Anterior cingulate cortex (tissue), 58 donors: ENCODE results near the gene SGCE.

ENCODE experiments used
- DNase-seq, 58 donors: peaks; one replicate each; lab custom pipeline; 2025; lab: John Stamatoyannopoulos, UW

Gene SGCE

DNA sequence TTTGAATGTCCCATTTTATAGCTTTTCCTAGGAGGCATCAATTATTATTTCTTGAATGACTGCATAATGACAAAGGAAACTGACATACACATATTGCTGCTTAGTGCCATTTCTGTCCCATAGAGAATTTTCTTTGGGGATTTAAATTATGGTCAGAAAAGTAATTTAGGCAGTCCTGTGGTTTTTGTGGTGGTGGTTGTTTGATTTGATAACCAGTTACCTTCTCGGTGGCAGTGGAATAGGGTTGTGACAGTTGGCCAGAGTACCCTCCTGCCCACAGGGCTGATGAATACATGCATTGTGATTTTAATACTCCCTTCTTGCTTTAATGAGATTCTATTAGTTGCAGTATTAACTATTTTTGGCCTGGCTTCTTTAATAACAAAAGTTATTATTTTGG lies 6.6 kb upstream of the SGCE start:
- no peak for DNase-seq

DNA sequence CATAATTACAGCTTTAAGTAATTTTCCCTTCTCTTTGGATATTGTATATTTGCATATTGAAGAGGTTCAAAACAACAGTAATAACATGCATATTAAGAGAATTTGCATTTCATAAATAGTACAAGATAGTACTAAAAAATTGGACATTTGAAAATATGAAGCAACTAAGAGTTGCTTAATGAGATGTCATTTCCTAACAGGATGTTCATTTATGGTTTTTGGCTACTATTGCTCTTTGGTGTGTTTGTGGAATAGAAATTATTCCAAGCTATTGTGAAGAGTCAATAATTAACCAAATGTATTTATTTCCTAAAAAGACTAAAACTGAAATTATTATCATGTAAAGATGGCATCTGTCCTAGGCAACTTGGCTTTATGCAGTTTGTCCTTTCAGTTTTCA lies 4.1 kb upstream of the SGCE start:
- no peak for DNase-seq

DNA sequence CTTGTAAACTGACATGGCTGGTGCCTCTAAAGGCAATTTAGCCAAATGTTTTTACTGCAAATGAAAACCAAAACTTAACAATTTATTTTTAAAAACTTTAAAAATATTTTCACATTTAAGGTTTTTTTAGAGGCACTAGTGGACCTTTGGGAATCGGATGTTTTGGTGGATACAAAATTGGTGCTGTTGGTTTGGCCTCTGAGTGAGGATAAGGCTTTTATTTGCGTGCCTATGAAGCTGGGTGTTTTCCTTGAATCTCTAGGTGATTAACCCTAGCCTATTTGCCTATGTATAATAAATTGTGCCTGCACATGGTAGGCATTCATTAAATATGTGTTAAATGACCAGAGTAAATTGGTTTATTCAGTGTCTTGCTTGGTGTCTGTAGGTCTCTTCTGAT lies 2.9 kb upstream of the SGCE start:
- no peak for DNase-seq

DNA sequence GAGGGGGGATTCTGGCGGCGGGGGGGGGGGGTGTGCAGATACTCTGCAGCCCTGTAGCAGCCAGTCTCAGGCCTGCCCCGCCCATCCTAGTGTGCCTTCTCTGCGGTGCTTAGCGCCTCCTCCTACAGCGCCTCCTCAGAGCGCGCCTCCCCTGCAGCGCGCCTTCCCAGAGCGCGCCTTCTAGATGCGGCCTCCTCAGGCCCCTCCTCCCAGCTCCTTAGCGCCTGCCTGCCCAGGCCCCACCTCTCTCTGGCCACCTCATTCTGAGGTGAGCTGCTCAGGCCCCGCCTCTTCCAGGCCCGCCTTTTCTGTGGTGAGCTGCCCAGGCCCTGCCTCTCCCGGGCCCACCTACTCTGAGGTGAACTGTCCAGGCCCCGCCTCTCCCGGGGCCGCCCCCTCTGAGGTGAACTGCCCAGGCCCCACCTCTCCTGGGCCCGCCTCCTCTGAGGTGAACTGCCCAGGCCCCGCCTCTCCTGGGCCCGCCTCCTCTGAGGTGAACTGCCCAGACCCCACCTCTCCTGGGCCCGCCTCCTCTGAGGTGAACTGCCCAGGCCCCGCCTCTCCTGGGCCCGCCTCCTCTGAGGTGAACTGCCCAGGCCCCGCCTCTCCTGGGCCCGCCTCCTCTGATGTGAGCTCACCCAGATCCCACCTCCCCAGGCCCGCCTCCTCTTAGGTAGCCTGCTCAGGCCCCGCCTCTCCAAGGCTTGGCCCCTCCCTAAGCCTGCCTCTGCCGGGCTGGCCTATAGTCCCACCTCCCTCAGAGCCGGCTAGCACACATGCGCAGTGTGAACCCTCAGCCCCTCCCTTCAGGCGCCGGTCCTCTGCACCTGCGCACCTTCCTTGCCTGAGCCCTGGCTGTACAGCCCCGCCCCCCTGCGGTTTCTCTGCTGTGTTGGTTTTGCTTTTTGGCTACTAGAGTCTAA lies 2.1 kb upstream of the SGCE start:
- peak; percentile 22 to 95 (median 86) for DNase-seq

DNA sequence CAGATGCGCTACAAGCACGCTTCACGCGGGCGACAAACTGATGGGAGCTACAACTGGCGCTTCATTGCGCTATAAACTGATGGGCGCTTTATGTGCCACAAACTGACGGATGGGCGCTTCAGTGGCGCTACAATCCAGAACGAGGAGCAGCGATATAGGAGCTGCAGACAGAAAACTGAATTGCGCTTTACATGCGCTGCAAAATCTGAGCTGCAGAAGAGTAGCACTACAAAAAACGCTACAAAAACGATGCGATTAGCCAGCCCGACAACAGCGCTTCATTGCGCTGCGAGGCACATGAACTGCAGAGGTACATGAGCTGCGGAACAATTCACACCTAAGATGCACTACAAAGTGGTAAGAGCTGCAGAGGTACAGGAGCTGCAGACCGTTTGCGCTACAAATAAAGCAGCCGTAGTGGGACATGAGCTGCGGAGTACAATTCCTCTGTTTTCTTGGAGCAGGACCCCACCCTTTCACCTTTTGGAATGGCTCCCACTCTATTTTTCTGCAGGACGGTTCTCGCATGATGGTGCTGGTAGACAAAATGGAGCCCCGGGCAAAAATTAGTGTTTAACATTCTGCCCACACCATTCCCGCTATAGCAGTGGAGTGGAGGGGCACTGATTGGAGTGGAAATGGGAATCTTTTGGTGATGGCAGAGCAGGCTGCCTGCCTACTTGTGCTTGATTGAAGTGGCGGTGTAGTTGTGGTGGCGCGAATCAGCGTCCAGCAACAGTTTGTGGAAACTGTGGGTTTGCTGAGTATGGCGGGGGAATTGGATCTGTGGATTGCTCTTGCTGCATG lies 1.2 kb upstream of the SGCE start:
- peak in 33 of 58 donors; percentile 6 to 68 (median 23) for DNase-seq

DNA sequence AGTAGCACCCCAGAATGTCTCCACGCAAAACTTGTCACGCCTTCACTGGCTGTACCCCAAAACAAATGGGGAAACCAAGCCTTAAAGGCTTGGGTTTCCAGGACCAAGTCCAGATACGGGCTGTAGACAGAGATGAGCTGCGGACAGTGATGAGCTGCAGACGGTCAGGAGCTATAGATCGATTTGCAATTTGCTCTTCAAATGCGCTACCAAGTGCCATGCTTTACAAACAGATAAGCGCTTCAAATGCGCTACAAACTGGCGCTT lies 658 bp upstream of the SGCE start:
- DNase-seq: peak in 4 of 58 donors; percentile 12 to 50 (median 29)

DNA sequence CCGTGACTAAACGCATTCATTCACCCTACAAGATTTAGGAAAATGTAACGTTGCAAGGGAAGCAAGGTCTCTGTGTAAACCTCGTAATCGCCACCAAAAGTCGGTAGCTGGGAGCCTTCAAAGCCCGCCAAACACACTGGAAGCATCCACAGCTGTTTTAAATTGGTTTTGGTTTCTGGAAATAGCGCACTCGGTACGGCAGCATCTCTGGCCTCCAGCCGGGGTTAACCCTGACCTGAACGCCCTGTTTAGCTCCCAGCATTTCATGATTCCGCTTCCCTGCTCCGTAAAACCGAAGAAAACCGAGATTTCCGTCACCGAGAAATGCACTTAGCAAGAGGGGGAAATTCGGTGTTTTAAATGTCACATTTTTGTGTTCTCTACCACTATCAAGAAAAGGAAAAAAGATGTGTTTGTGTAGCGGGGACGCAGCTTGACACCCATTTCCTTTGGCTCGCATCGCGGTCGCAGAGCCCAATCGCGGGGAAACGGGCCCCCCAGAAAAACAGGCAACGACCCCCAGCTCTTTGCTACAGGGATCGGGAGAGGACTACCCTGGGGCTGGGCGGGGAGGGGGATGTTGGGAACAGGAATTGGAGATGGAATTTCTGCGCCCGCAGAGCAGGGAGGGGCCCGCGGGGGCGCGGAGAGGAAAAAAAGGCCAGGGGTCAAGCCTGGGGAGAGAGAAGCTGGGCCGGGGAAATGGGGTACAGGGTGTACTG lies 646 bp downstream of the SGCE start:
- peak in 32 of 58 donors; percentile 3 to 60 (median 36) for DNase-seq

DNA sequence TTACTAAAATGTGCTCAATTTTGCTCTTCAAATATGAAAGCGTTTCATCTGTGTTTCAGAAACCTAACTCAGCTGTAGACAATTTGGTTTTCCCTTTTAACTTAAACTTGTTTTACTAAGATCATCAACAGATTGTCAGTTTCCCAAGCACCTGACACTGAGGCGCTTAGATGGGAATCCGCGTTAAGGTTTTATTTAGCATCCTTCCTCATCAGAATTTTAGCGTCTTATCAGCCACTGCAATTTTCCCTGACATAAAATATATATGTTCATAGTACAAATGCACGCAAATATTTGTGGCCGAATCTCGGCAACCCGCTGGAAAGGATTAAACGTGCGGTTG lies 1.2 kb downstream of the SGCE start:
- no peak for DNase-seq

DNA sequence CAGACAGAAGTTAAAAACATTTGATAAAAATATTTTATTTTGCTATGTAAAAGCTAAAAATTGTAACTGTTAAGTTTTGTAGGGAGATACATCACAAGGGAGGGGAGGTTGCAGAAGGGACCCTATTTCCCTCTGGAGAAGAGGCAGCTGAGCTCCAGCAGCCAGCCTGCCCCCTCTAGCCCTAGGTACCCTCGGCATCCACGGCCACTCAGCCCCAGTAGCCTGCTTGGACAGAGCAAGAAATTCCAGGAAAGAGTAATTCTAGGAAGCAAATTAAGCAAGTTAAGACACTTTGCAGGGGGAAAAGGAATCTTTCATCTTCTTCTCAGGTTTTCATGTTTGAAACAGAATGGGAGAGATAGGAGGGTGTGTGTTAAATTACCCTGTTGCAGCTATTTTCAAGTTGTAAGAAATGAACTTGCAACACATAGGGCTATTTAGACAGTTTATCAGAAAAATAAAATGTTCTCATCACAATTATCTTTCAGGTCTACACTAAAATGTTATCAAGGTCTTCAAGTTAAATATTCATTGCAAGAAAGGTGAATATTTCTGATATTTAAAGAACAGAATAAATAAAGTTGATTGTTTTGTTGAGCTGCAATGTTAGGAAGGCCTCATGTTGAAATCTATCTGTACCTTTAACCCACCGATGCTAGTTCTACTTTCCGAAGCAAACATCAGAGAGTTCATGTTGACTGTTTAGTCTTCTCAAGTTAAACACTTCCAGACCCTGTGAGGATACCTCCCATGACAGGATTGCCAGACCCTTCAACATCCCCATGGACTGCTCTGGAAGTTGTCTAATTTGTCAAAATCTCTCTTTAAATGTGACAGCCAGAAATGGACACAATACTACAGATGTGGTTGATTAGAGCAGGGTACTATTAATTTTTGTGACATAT lies 5.5 kb downstream of the SGCE start:
- DNase-seq: no peak

DNA sequence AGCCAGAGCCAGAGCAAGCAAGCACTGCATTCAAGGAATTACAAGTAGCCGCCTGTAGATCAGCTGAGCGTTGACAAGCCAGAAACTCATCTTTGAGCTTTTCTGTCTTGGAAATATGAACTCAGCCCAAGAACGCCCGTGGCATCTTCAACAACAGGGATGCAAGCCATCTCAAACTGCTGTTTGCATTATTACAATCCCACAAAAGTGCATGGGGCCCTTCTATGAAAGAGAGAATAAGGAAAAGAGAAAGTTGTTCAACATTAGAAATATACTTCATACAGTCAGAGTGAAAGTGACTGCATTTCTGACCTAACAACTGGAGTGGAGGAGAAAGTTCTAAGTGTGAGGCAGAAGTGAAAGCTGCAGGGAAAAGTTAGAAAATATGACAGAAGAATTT lies 6.5 kb downstream of the SGCE start:
- DNase-seq: peak in 2 of 58 donors; percentile 3 to 5

DNA sequence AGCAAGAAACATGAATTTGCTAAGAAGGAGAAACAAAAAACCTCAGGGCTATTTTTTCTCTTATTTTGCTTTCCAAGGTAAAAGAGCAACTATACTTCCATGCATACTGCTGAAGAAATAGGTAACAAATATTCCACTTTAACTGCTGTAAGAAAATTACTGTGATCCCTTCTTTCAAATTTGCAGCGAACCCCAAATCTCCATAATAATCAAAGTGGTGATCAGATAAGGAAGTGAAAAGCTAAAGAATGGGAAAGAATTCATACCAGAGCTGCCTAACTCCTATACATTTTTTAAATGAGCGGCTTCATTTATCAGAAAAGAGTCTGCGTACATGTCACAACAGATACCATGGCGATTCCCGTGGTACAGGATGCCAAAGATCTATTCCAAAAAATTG lies 7.2 kb downstream of the SGCE start:
- DNase-seq: no peak

DNA sequence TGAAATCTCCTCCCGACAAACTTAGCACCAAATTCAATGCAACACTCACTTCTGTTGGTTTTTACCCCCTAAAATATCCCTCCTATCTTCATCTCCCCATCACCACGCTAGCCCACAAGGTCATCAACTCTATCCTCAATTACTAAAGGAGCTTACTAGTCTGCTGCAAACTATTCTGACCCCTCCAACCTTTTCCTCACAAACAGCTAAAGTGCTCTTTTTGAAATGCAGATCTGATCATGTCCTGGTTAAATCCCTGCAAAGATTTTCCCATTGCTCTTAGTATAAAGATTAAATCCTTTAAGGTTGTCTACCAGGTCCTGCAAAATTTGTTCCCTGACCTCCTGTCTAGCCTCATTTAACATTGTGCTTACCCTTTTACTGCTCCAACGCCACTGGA lies 8.6 kb downstream of the SGCE start:
- no peak for DNase-seq

DNA sequence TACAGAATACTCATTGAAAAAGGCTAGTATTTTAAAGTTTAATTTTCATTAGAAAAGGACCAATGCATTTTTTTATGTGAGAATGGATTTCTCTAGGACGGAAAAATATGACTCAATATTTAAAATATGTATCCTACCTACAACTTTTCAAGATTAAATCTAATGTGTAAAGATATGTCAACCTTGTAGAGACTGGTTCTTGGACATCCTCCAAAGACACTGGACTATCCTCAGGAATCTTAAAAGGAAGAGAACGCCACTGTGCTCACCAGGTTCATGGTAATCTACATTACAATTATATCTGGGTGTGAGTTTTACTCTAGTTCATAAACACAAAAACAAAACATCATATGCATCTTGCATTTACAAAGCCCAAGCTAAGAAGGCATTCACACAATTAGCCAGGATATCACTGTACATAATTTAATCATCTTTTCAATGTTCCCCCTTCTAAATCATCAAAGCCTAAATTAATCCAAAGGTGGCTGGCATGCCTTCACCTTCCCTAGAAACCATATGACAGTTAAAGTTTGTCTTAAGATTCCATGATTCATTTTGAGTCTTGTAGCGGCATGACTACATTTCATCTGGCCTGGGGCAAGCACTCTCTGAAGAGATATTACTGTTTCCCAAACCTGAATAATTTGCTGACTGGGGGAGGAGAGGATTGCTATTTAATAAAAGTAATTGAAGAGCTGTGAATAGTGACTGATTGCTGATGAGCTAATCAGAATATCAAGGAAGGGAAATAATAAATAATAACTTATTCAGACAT lies 12.0 kb downstream of the SGCE start:
- DNase-seq: no peak

DNA sequence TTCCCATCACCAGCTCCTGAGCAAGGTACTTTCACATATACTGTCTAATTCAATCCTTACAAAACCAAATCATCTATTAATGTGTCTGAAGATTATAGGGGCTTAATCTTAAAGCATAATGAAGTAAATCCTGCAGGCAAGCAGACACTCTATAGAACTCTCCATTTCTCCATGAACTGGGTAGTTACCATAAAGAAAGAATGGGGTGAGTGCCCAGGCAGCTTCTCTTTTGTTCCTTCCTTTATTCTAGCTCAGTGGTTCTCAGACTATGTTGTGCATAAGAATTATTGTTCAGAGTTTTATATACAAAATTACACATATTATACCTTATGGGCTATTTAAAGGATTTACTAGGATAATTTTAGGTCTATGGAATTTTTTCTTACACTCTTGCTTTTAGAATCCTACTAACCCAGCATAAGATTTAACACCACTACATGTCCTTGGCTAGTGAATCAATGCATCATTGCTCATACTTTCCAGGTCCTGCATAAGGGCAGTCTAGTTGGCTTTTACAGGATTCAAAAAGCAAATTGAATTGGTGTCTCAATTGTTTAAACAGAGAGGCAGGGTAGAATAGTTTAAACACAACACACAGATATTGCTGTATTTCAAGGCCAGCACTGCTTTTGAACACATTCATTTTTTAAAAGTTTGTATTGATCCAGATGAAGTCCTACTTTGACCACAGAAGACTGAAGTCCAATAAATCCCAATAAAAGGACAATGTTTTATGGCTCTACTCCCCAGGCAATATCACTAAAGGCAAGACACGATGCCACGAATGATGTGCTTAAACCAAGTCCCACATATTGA lies 12.9 kb downstream of the SGCE start:
- no peak for DNase-seq

DNA sequence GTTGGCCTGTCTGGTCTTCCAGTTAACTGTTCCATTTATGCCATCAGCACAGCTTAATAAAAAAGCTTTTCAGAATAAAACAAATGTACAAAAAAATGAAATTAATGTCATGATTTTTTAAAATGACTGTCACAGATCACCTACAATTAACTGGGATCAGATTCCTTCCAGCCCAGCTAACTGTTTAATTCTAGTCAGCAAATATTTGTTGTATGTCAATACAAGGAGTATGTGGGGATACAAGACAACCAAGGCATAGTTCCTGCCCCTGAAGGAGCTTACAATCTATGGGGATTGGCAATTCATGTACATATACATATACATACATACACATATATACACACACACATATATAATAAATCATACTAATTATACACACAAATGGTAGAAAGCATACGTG lies 16.5 kb downstream of the SGCE start:
- DNase-seq: no peak

DNA sequence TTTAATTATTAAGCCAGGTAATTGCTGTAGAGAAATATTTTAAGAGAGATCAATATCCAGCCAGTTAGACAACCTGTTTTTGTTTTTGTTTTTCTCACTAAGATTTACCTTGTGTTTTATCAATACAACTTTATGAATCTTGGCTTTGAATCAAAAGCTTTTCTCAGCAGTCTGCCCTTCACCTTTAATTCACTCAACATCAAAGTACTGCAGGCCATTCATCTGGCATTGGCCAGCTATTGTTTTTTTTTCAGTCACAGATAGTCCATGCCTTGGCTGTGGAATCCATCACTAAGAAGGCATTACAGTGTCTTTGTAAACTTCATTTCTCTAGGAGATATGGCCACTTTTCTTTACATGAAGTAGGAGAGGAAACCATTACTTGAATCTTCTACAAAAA lies 20.2 kb downstream of the SGCE start:
- DNase-seq: no peak

DNA sequence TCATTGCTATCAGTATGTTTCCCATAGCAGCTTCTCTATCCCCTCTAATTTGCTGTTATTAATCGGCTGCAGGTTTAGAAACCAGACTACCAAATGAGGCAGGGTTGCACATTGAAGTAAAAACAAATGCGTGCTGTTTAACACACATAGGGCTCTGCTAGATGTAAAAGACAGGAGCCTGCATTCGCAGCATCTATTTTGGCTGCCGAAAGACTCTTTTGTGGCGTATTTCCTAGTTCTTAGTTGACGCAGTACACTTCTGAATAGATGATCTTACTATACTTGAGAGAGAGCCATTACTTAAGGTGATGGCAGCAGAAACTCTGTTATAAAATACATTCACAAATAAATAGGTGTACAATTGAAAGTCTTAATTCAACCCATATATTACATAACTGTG lies 21.4 kb downstream of the SGCE start:
- DNase-seq: no peak

DNA sequence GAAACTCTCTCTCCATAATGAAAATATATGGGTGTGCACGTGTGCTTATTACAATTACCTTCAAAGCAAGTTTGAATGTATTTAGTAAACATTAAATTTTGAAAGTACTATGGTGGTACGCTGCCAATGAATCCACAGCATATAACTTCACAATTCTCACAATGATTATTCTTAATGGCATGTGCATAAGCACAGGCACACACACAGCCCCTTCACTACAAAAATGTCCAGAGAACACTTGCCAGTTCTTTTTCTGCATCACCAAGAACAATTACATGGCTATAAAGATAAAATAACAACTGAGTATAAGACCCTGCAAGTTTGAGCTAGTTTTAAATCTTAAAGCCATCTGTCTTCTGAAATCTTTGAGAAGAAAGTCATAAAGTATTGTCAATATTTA lies 22.2 kb downstream of the SGCE start:
- DNase-seq: no peak

DNA sequence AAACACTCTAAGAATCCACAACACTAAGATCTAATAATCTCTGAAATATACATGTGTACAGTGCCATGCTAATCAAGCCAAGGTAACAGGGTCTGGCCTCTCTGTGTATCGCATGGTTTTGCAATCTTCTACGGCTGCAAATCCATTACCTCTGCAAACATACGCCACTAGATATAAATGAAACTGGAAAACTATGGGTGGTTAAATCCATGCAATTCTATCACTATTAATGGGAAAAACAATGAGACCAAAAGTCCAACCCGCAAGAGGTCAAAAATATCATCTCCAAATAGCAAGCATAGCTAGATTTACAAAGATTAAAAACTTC lies 23.0 kb downstream of the SGCE start:
- no peak for DNase-seq
